Tibial artery (tissue), 4 donors: ENCODE data around the gene SEC24D.

Experiments
- DNase-seq, 2 donors: peaks; one replicate each; pipeline ENCODE4 v3.0.0-alpha.2; 2019
- H3K27ac ChIP-seq, 2 donors: fragments of 200-600 bp; sonication (generic) in 1 of 2; 1 replicate in 1 of 2; 2 replicates in 1 of 2; pipeline ENCODE4 v1.5.1; 2018 to 2019; ENCODE audit warnings: mild to moderate bottlenecking in 1 of 2
- H3K27me3 ChIP-seq, 2 donors: fragments of 200-600 bp; sonication (generic) in 1 of 2; one replicate each; pipeline versions ENCODE4 v1.5.1 to v1.6.0; 2016 to 2019
- H3K36me3 ChIP-seq, 3 donors: fragments of 200-600 bp; sonication (generic) in 2 of 3; one replicate each; pipeline ENCODE4 v1.5.1; 2016 to 2019; ENCODE audit warnings: mild to moderate bottlenecking in 2 of 3
- H3K4me1 ChIP-seq, 4 donors: fragments of 200-600 bp; sonication (generic) in 2 of 4; 1 replicate in 3 of 4; 2 replicates in 1 of 4; pipeline ENCODE4 v1.5.1; 2016 to 2019
- H3K4me3 ChIP-seq, 2 donors: fragments of 200-600 bp; sonication (generic) in 1 of 2; 1 replicate in 1 of 2; 2 replicates in 1 of 2; pipeline ENCODE4 v1.5.1; 2018 to 2019; ENCODE audit warnings: mild to moderate bottlenecking in 2 of 2
- H3K9me3 ChIP-seq, 3 donors: fragments of 200-600 bp; sonication (generic) in 1 of 3; one replicate each; pipeline ENCODE4 v1.5.1; 2016 to 2019
- CTCF ChIP-seq, 2 experiments: fragments of 200-600 bp in 1 of 2; fragments of 450-650 bp in 1 of 2; IDR thresholded peaks; one replicate each; pipeline ENCODE4 v1.5.1; 2017 to 2019; ENCODE audit warnings: antibody characterized with exemption in 2 of 2, mild to moderate bottlenecking in 1 of 2, moderate library complexity in 1 of 2
- intact Hi-C: fragments of 100-400 bp; cut with DNase I; formaldehyde crosslinking; loops from one replicate; pipeline ENCODE4 v1.15.0; 2023; ENCODE audit warnings: low total_unique reads

The SEC24D gene

GRCh38 chr4:118849867-118850487 is 14.1 kb upstream of the SEC24D start:
- DNase-seq: no peak
- Histone ChIP-seq H3K4me3 (peak overlapping the region; percentile 46 to 51), H3K9me3 (no peaks in the 10 kb centered on the region), H3K27ac (peak overlapping the region; percentile 29 to 32), H3K36me3 (no peaks in the 10 kb centered on the region), H3K27me3 (no peaks in the 10 kb centered on the region), H3K4me1 (peaks cover 0 to 4% (median 0%) of the 10 kb centered on the region in 4 donors)
- TF ChIP-seq CTCF (IDR thresholded peaks at IDR 0.05): no peak
- intact Hi-C loops: no loop called here

GRCh38 chr4:118848901-118849300 is 13.0 kb upstream of the SEC24D start:
- intact Hi-C loops: no loop called here
- Histone ChIP-seq H3K27me3 (no peaks in the 10 kb centered on the region), H3K9me3 (no peaks in the 10 kb centered on the region), H3K4me3 (no peak overlapping the region), H3K27ac (no peak overlapping the region), H3K36me3 (no peaks in the 10 kb centered on the region), H3K4me1 (peaks cover 0 to 4% (median 0%) of the 10 kb centered on the region in 4 donors)
- no peak for TF ChIP-seq CTCF (IDR thresholded peaks at IDR 0.05)
- DNase-seq: no peak

- intact Hi-C loops: no loop called here
These were observed 12.3 kb upstream of the SEC24D start for GRCh38 chr4:118848242-118848641.

GRCh38 chr4:118846979-118847378 is 11.1 kb upstream of the SEC24D start:
- Histone ChIP-seq H3K27ac (no peak overlapping the region), H3K9me3 (no peaks in the 10 kb centered on the region), H3K4me3 (no peak overlapping the region), H3K4me1 (peaks cover 0 to 4% (median 0%) of the 10 kb centered on the region in 4 donors), H3K27me3 (no peaks in the 10 kb centered on the region), H3K36me3 (no peaks in the 10 kb centered on the region)
- DNase-seq: no peak
- intact Hi-C loops: no loop called here
- TF ChIP-seq CTCF (IDR thresholded peaks at IDR 0.05): no peak

More at GRCh38 chr4:118848242-118848641, 12.3 kb upstream of the SEC24D start:
- Histone ChIP-seq H3K4me3 (no peak overlapping the region), H3K36me3 (no peaks in the 10 kb centered on the region), H3K27me3 (no peaks in the 10 kb centered on the region), H3K9me3 (no peaks in the 10 kb centered on the region), H3K4me1 (peaks cover 0 to 4% (median 0%) of the 10 kb centered on the region in 4 donors), H3K27ac (no peak overlapping the region)
- no peak for DNase-seq
- TF ChIP-seq CTCF (IDR thresholded peaks at IDR 0.05): no peak

- no peak overlapping the region for H3K27ac ChIP-seq
- TF ChIP-seq CTCF (IDR thresholded peaks at IDR 0.05): no peak
- no peak overlapping the region for H3K4me3 ChIP-seq
- intact Hi-C loops: no loop called here
- no peaks in the 10 kb centered on the region for H3K4me1 ChIP-seq
- H3K27me3 ChIP-seq: no peaks in the 10 kb centered on the region
- DNase-seq: no peak
- no peaks in the 10 kb centered on the region for H3K9me3 ChIP-seq
- H3K36me3 ChIP-seq: no peaks in the 10 kb centered on the region
These were observed 9.7 kb upstream of the SEC24D start for GRCh38 chr4:118845552-118846050.
